NT2/D1 (cell line): ENCODE results near the gene METTL22.

Experiments
- SUZ12 ChIP-seq: IDR thresholded peaks from 2 replicates; pipeline ENCODE4 v1.6.1; 2011; ENCODE audit not compliant: insufficient read length, insufficient read depth; ENCODE audit errors: extremely low read depth
- YY1 ChIP-seq: IDR thresholded peaks from 2 replicates; pipeline ENCODE4 v1.6.1; 2011; ENCODE audit not compliant: insufficient read length, insufficient read depth
- ZNF274 ChIP-seq: IDR thresholded peaks from 2 replicates; pipeline ENCODE4 v1.6.1; 2011; ENCODE audit warnings: mild to moderate bottlenecking, low read depth, low read length

DNA sequence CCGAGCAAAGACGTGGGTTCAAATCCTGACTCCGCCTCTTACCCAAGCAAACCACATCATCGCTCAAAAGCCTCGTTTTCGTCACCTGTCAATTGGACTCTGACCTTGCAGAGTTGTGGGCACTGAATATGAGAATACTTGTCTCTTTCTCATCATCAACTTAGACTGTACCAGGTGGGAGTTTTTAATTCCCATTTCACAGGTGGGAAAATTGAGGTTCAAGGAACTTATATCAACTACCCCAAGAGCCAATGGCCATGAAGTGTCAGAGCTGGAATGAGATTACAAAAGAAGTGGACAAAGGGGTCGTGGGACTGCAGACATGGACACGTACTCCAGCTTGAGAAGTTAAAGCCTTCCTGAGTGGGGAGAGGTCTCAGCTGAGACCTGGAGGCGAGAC, 41.9 kb upstream of the METTL22 start:
- TF ChIP-seq YY1 (no peak), ZNF274 (no peak), SUZ12 (no peak)
